Measurements from ENCODE around the gene XYLT1. TPM values are rescaled to one million over a fixed set of nuclear protein-coding genes. Genes with fewer than 3 reads are reported as not detected.

XYLT1 gene
- total RNA-seq, 1 experiment from 2014 or later: 14.5 TPM

DNA sequence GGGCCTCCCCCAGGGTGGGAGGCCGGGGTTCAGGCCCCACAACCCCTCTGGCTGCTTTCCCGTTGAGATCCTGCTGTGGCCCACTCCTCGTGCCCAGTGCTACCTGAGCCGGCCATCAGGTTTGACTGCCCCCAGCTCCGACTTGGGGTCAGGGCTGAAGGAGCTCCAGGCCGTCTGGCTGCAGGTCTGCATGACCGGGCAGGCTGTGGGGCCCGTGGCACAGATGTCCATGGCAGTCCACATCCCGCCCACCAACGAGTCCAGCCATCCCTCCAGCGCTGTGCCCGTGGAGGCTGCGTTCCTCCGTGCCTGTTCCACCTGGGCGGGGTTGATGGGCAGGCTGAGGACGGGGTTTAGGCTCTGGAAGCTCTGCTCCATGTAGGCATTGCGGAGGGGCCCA lies 362.2 kb downstream of the XYLT1 start:
- no peaks in the 10 kb centered on the region for H3K9me3 Mint-ChIP-seq
- Histone ChIP-seq H3K56ac (ENCODE audit: insufficient read length, low read depth, low read length) (no peak overlapping the region), H3K27ac (ENCODE audit: insufficient read length, low read depth, low read length) (no peak overlapping the region), H2BK20ac (ENCODE audit: low read depth, low read length, poor library complexity, severe bottlenecking) (no peak overlapping the region), H3K4me1 (ENCODE audit: insufficient read depth, low read length) (no peaks in the 10 kb centered on the region), H4K91ac (ENCODE audit: insufficient read length, low read depth, low read length) (no peak overlapping the region), H3K4me2 (ENCODE audit: insufficient read depth, insufficient read length, low read length) (no peak overlapping the region), H3K18ac (ENCODE audit: insufficient read length, low read depth, low read length) (no peak overlapping the region), H2BK5ac (ENCODE audit: insufficient read length, low read length) (no peak overlapping the region), H3K4ac (ENCODE audit: low read depth, low read length) (no peak overlapping the region), H3K9ac (ENCODE audit: extremely low read depth, insufficient read length, low read length) (no peak overlapping the region), H2BK12ac (ENCODE audit: insufficient read length, low read depth, low read length) (no peak overlapping the region), H3K14ac (ENCODE audit: insufficient read depth, low read length) (no peak overlapping the region), H3K9me3 (ENCODE audit: control insufficient read depth, low read depth, low read length) (no peaks in the 10 kb centered on the region), H4K5ac (ENCODE audit: insufficient read length, low read depth, low read length) (no peak overlapping the region), H3K79me2 (ENCODE audit: insufficient read depth, low read length) (no peaks in the 10 kb centered on the region), H3K23me2 (ENCODE audit: insufficient read length, low read depth, low read length, poor library complexity, severe bottlenecking) (no peaks in the 10 kb centered on the region), H3T11ph (ENCODE audit: low read length) (no peak overlapping the region), H2AFZ (ENCODE audit: low read length) (no peak overlapping the region), H4K20me1 (ENCODE audit: control insufficient read depth, insufficient read depth, insufficient read length) (no peaks in the 10 kb centered on the region), H2BK120ac (ENCODE audit: low read depth, low read length, poor library complexity, severe bottlenecking) (no peak overlapping the region), H2AK5ac (ENCODE audit: insufficient read length, low read length) (no peak overlapping the region), H4K8ac (replicated peaks; ENCODE audit: insufficient read length, low read depth, low read length) (no peak overlapping the region), H2BK15ac (ENCODE audit: low read depth, low read length) (no peak overlapping the region), H3K79me1 (ENCODE audit: insufficient read depth, low read depth, low read length, poor library complexity, severe bottlenecking) (no peaks in the 10 kb centered on the region), H3K23ac (ENCODE audit: insufficient read length, low read depth, low read length) (no peak overlapping the region), H3K27me3 (ENCODE audit: insufficient read depth, low read length) (no peaks in the 10 kb centered on the region)
- WGBS (ENCODE audit: extremely low coverage, insufficient read length, low lambda C conversion rate): no CpG with 5 or more reads among the region's 17 CpGs
- no peaks in the 10 kb centered on the region; a peak in 4 of 7 replicates for H3K36me3 Mint-ChIP-seq (ENCODE audit: insufficient read depth in 1 of 3, low read depth in 3 of 3)
- H3K27ac Mint-ChIP-seq: no peak overlapping the region
- peaks cover 28 to 30% of the 10 kb centered on the region in 2 experiments for H3K4me1 Mint-ChIP-seq
- no peak overlapping the region for H3K4me3 Mint-ChIP-seq
- H3K27me3 Mint-ChIP-seq (ENCODE audit: low read depth): no peaks in the 10 kb centered on the region
- TF ChIP-seq, protein P1, sequence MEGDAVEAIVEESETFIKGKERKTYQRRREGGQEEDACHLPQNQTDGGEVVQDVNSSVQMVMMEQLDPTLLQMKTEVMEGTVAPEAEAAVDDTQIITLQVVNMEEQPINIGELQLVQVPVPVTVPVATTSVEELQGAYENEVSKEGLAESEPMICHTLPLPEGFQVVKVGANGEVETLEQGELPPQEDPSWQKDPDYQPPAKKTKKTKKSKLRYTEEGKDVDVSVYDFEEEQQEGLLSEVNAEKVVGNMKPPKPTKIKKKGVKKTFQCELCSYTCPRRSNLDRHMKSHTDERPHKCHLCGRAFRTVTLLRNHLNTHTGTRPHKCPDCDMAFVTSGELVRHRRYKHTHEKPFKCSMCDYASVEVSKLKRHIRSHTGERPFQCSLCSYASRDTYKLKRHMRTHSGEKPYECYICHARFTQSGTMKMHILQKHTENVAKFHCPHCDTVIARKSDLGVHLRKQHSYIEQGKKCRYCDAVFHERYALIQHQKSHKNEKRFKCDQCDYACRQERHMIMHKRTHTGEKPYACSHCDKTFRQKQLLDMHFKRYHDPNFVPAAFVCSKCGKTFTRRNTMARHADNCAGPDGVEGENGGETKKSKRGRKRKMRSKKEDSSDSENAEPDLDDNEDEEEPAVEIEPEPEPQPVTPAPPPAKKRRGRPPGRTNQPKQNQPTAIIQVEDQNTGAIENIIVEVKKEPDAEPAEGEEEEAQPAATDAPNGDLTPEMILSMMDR (conservative IDR thresholded peaks at IDR 0.05): no peak
- DNase-seq: no peak

Measured in H9 (cell line).